ENCODE measurements around the gene CCDC174.

CCDC174 gene

DNA sequence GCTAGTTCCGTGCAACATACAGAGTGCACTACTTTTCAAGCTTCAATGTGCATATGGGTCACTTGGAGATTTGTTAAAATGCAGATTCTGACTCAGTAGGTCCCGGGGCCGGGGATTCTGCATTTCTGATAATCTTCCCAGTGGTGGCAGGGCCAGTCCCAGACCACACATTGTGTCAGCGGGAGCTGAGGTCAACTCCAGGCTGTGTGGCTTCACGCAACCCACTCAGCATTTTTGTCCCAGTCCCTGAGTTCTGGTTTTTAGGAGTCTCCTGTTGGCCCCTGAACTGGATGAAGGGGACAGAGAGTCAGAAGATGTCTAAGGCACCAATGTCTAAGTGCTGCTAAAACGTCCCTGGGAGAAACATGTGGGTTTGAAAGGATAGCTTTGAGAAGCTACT, 26.1 kb upstream of the CCDC174 start:
- DNase-seq (ENCODE audit: low spot score) = no peak
- TF ChIP-seq, protein P1, sequence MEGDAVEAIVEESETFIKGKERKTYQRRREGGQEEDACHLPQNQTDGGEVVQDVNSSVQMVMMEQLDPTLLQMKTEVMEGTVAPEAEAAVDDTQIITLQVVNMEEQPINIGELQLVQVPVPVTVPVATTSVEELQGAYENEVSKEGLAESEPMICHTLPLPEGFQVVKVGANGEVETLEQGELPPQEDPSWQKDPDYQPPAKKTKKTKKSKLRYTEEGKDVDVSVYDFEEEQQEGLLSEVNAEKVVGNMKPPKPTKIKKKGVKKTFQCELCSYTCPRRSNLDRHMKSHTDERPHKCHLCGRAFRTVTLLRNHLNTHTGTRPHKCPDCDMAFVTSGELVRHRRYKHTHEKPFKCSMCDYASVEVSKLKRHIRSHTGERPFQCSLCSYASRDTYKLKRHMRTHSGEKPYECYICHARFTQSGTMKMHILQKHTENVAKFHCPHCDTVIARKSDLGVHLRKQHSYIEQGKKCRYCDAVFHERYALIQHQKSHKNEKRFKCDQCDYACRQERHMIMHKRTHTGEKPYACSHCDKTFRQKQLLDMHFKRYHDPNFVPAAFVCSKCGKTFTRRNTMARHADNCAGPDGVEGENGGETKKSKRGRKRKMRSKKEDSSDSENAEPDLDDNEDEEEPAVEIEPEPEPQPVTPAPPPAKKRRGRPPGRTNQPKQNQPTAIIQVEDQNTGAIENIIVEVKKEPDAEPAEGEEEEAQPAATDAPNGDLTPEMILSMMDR (IDR thresholded peaks at IDR 0.05; ENCODE audit: extremely low read depth, missing control alignments) = no peak

DNA sequence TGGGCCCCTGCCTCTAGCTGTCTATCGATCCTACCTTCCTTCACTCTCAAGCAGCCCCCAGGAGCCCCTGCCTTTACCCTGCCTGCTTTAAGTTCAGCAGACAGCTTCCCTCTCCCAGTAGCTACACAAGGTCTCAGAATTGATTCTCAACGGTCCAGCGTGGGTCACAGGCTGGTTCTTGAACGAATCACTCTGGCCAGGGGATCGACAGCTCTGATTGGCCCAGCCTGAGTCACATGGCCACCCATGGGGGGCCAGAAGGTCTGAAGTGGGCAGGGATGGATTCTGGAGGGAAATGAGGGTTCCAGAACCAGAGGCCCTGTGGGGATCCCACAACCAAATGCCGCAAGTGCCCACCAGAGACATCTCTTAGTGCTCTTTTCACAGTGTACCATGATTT, 23.7 kb upstream of the CCDC174 start:
- TF ChIP-seq, protein P1 (IDR thresholded peaks at IDR 0.05; ENCODE audit: extremely low read depth, missing control alignments) = no peak
- no peak for DNase-seq (ENCODE audit: low spot score)

DNA sequence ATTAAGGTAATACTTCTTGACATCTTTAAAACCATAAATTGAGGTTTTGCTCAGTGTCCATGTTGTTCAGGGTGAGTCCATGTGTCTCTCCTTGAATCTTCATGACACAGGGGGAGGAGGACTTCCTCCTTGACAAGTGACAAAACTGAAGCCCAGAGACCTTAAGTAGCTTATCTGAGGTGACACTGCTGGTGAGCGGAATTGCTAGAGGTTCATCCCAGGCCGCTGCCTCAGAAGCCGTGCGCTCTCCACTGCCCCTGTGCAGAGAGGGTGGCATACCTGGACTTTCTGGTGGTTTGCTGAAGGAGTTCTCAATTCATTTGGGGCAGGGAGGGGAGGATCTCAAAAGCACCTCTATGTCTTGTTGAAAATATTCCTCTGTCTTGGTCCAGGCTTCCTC, 23.2 kb upstream of the CCDC174 start:
- TF ChIP-seq, protein P1 (IDR thresholded peaks at IDR 0.05; ENCODE audit: extremely low read depth, missing control alignments) = no peak
- no peak for DNase-seq (ENCODE audit: low spot score)

DNA sequence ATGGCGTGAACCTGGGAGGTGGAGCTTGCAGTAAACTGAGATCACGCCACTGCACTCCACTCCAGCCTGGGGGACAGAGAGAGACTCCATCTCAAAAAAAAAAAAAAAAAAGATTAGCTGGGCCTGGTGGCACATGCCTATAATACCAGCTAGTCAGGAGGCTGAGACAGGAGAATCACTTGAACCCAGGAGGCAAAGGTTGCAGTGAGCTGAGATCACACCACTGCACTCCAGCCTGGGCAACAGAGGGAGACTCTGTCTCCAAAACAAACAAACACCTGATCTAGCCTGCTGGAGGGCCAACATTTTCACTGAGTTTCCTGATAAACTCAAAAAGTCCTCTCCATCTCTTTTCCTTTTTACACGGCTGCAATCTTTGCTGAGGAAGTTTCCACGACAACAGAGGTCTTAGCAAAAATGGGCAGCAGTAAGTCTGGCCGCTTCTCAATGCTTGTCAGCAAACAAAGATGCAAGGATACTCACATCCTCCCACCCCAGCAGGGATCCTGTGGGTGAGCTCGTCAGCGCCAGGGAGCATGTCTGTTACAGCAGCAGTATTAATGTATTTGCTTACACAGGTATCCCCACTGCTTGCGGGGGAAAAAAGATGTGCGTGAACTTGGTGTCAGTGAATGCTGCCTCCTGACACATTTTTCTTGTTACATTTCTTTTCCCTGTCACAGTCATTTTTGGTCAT, 21.0 kb upstream of the CCDC174 start:
- DNase-seq (ENCODE audit: low spot score) = no peak
- TF ChIP-seq, protein P1 (IDR thresholded peaks at IDR 0.05; ENCODE audit: extremely low read depth, missing control alignments) = no peak

GRCh38 chr3:14631101-14631497, 20.5 kb upstream of the CCDC174 start:
- DNase-seq (ENCODE audit: low spot score) = no peak

GRCh38 chr3:14631687-14632441, 19.7 kb upstream of the CCDC174 start:
- no peak for DNase-seq (ENCODE audit: low spot score)
- TF ChIP-seq, protein P1 (IDR thresholded peaks at IDR 0.05; ENCODE audit: extremely low read depth, missing control alignments) = no peak

More at GRCh38 chr3:14631101-14631497, 20.5 kb upstream of the CCDC174 start:
- TF ChIP-seq, protein P1 (IDR thresholded peaks at IDR 0.05; ENCODE audit: extremely low read depth, missing control alignments) = no peak

- DNase-seq (ENCODE audit: low spot score) = no peak
- TF ChIP-seq, protein P1 (IDR thresholded peaks at IDR 0.05; ENCODE audit: extremely low read depth, missing control alignments) = no peak
These were observed 19.1 kb upstream of the CCDC174 start for GRCh38 chr3:14632442-14632930.

Data from GM20000 (cell line).